Chondrocyte (in vitro differentiated cells): ENCODE data around the gene CHN1. TPM values are rescaled to one million over a fixed set of nuclear protein-coding genes. Genes with fewer than 3 reads are reported as not detected.

Experiments used
- DNase-seq: peaks from one replicate; pipeline ENCODE4 v3.0.0; 2021; ENCODE audit warnings: mixed read lengths, low spot score
- H3K27ac Mint-ChIP-seq: one replicate; pipeline ENCODE4 v1.8.0; 2021; ENCODE audit warnings: mild to moderate bottlenecking, moderate library complexity, mixed read lengths; ENCODE audit not compliant: unreplicated experiment
- H3K27me3 Mint-ChIP-seq: 2 replicates; pipeline ENCODE4 v1.8.0; 2021; ENCODE audit warnings: low read depth, mixed read lengths
- H3K36me3 Mint-ChIP-seq: 2 replicates; pipeline ENCODE4 v1.8.0; 2021; ENCODE audit warnings: low read depth, mixed read lengths
- H3K4me1 Mint-ChIP-seq: 2 replicates; pipeline ENCODE4 v1.8.0; 2021; ENCODE audit warnings: low read depth, mild to moderate bottlenecking, mixed read lengths
- H3K4me3 Mint-ChIP-seq: one replicate; pipeline ENCODE4 v1.8.0; 2021; ENCODE audit warnings: mild to moderate bottlenecking, moderate library complexity, mixed read lengths; ENCODE audit not compliant: unreplicated experiment
- H3K9me3 Mint-ChIP-seq: 2 replicates; pipeline ENCODE4 v1.8.0; 2021; ENCODE audit warnings: low read depth, mixed read lengths
- total RNA-seq: library from RNA; stranded (reverse); gene quantifications from 3 replicates; pipeline ENCODE4 v1.2.1, GENCODE V29; 2021
- TF ChIP-seq, protein P1 (sequence below): fragments of 200-600 bp; sonication (generic); IDR thresholded peaks from 2 replicates; pipeline ENCODE4 v1.5.0; 2021; ENCODE audit warnings: antibody characterized with exemption, mild to moderate bottlenecking, moderate library complexity

CHN1 gene
- total RNA-seq, 1 donor from 2014 or later: 23.1 TPM

- H3K36me3 Mint-ChIP-seq: no peaks in the 10 kb centered on the region
- TF ChIP-seq, protein P1, sequence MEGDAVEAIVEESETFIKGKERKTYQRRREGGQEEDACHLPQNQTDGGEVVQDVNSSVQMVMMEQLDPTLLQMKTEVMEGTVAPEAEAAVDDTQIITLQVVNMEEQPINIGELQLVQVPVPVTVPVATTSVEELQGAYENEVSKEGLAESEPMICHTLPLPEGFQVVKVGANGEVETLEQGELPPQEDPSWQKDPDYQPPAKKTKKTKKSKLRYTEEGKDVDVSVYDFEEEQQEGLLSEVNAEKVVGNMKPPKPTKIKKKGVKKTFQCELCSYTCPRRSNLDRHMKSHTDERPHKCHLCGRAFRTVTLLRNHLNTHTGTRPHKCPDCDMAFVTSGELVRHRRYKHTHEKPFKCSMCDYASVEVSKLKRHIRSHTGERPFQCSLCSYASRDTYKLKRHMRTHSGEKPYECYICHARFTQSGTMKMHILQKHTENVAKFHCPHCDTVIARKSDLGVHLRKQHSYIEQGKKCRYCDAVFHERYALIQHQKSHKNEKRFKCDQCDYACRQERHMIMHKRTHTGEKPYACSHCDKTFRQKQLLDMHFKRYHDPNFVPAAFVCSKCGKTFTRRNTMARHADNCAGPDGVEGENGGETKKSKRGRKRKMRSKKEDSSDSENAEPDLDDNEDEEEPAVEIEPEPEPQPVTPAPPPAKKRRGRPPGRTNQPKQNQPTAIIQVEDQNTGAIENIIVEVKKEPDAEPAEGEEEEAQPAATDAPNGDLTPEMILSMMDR: no peak
- DNase-seq: no peak
- H3K4me1 Mint-ChIP-seq: peaks cover 5% of the 10 kb centered on the region
- H3K4me3 Mint-ChIP-seq: no peak overlapping the region
- H3K27me3 Mint-ChIP-seq: no peaks in the 10 kb centered on the region
- no peaks in the 10 kb centered on the region for H3K9me3 Mint-ChIP-seq
- H3K27ac Mint-ChIP-seq: no peak overlapping the region
These were observed 75.4 kb downstream of the CHN1 start for GRCh38 chr2:174929786-174930185.

DNA sequence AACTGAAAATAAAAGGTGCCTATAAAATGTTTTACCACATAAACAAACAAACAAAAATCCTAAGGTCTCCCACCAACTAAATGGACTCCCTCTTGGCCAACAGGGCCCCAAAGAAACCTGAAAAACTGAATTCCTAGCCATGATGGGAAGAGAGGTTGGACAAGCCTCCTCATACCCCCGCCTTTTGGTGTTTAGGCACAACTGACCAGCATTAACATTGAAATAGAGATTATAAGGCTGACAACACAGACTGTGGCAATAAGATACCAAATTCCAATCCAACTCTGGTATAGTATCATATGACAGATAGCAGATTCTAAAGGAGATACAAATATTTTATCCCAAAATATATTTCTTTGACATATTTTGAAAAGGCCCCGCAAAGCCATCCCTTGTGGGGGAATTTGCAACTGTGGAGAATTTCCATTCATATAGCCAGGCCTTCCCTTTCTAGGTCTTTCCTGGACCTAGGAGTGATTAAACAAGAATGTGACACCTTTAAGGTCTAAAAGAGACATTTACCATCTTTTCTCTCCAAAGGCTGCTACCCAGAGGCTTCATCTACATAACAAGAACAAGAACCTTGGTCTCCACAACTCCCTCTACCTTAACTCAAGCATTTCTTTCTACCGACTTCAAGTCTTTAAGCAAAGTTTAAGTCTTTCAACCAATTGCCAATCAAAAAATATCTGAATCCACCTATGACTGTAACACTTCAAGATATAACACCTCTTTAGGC, 80.0 kb downstream of the CHN1 start:
- TF ChIP-seq, protein P1: no peak
- Mint-ChIP-seq H3K9me3 (peaks cover 7% of the 10 kb centered on the region), H3K27ac (no peak overlapping the region), H3K4me3 (no peak overlapping the region), H3K4me1 (peaks cover 5% of the 10 kb centered on the region), H3K27me3 (no peaks in the 10 kb centered on the region), H3K36me3 (no peaks in the 10 kb centered on the region)
- no peak for DNase-seq

GRCh38 chr2:174924061-174924693, 81.0 kb downstream of the CHN1 start:
- no peaks in the 10 kb centered on the region for H3K27me3 Mint-ChIP-seq
- TF ChIP-seq, protein P1: no peak
- no peaks in the 10 kb centered on the region for H3K36me3 Mint-ChIP-seq
- H3K9me3 Mint-ChIP-seq: peaks cover 7% of the 10 kb centered on the region
- no peak overlapping the region for H3K4me3 Mint-ChIP-seq
- no peak for DNase-seq
- no peak overlapping the region for H3K27ac Mint-ChIP-seq
- peaks cover 5% of the 10 kb centered on the region for H3K4me1 Mint-ChIP-seq

DNA sequence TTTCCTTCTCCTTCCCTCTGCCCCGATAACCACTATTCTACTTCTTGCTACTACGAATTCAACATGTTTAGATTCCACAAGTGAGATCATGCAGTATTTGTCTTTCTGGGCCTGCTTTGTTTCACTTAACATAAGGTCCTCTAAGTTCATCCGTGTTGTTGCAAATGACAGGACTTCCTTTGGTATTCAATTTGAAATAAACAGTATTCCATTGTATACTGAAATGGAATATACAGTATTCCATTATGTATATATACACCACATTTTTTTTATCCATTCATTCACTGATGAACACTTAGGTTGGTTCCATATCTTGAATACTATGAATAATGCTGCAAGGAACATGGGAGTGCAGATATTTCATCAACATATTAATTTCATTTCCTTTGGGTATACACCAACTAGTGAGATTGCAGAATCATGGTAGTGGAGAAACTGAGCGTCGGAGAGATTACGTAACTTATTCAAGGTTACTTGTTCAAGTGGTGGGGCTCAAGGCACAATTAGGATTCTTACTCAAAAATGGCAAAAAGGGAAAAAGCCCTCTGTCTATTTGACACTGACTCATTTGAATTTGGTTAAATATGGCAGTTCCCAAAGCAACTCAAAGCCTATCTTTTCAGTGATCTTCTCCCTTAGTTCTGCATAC, 85.1 kb downstream of the CHN1 start:
- Mint-ChIP-seq H3K4me3 (no peak overlapping the region), H3K36me3 (no peaks in the 10 kb centered on the region), H3K4me1 (no peaks in the 10 kb centered on the region), H3K27ac (no peak overlapping the region), H3K9me3 (peaks cover 7% of the 10 kb centered on the region), H3K27me3 (no peaks in the 10 kb centered on the region)
- TF ChIP-seq, protein P1: no peak
- DNase-seq: no peak

DNA sequence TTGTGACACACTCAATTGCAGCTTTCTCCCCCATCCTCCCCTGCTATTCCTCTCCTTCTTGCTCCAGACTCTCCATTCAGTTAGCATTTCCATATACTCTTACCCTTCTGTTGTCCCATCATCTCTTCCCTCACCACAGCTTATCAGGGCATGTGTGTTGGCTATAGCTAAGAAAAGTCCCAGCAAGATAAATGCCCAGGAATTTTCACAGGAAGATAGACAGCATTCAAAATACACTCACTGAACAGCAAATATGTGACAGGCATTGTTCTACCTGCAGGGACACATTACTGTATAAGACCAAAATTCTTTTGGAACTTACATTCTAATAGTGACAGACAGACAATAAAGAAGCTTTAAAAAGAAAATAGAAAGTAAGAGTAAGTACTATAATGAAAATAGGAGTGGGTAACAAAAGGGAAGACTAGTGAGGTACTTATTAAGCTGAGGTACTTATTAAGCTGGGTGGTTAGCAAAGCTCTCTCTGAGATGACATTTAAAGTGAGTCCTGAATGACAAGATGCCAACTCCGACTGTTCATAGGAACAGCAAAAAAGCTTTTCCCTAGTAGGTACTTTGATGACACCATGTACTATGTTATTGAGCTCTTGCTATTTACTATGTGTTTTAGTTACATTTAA, 86.2 kb downstream of the CHN1 start:
- Mint-ChIP-seq H3K27me3 (no peaks in the 10 kb centered on the region), H3K4me3 (no peak overlapping the region), H3K4me1 (no peaks in the 10 kb centered on the region), H3K36me3 (peaks cover under 1% of the 10 kb centered on the region), H3K27ac (no peak overlapping the region), H3K9me3 (peaks cover 2% of the 10 kb centered on the region)
- TF ChIP-seq, protein P1: no peak
- no peak for DNase-seq
